Osteoblast (primary cell): Measurements from ENCODE around the gene SLC25A44. TPM values are rescaled to one million over a fixed set of nuclear protein-coding genes. Genes with fewer than 3 reads are reported as not detected.

ENCODE experiments used
- DNase-seq: peaks from one replicate; pipeline ENCODE4 v3.0.0; 2011; ENCODE audit warnings: low spot score, mixed read lengths; ENCODE audit not compliant: insufficient read length; ENCODE audit errors: missing footprints
- H2AFZ ChIP-seq: 2 replicates; pipeline ENCODE4 v1.6.0; 2011; ENCODE audit warnings: mild to moderate bottlenecking, low read length
- H3K27ac ChIP-seq: 2 replicates; pipeline ENCODE4 v1.5.1; 2011; ENCODE audit warnings: mild to moderate bottlenecking, low read depth, low read length, moderate library complexity
- H3K27me3 ChIP-seq: 2 replicates; pipeline ENCODE4 v1.6.0; 2012; ENCODE audit warnings: mild to moderate bottlenecking, control low read depth, inconsistent platforms, low read length, moderate library complexity; ENCODE audit not compliant: insufficient read depth
- H3K36me3 ChIP-seq: 2 replicates; pipeline ENCODE4 v1.5.1; 2011; ENCODE audit warnings: mild to moderate bottlenecking, low read length, control low read depth, moderate library complexity; ENCODE audit not compliant: insufficient read depth
- H3K4me1 ChIP-seq: 2 replicates; pipeline ENCODE4 v1.5.1; 2011; ENCODE audit warnings: mild to moderate bottlenecking, low read length, control low read depth, moderate library complexity; ENCODE audit not compliant: insufficient read depth
- H3K4me2 ChIP-seq: 2 replicates; pipeline ENCODE4 v1.6.0; 2011; ENCODE audit warnings: mild to moderate bottlenecking, low read length; ENCODE audit not compliant: insufficient read depth
- H3K4me3 ChIP-seq: fragments of 200-600 bp; sonication (generic); 3 replicates; pipeline ENCODE4 v1.5.1; 2012; ENCODE audit warnings: mild to moderate bottlenecking, low read length, inconsistent platforms; ENCODE audit not compliant: insufficient read depth
- H3K79me2 ChIP-seq: 2 replicates; pipeline ENCODE4 v1.6.0; 2012; ENCODE audit warnings: mild to moderate bottlenecking, low read length, control low read depth, inconsistent platforms; ENCODE audit not compliant: insufficient read depth
- H3K9me3 ChIP-seq: 2 replicates; pipeline ENCODE4 v1.5.1; 2011; ENCODE audit warnings: low read depth, low read length, control low read depth
- H4K20me1 ChIP-seq: 2 replicates; pipeline ENCODE4 v1.6.0; 2012; ENCODE audit warnings: mild to moderate bottlenecking, low read length, control low read depth; ENCODE audit not compliant: insufficient read depth
- CTCF ChIP-seq: IDR thresholded peaks from 2 replicates; pipeline ENCODE4 v1.5.1; 2011; ENCODE audit warnings: mild to moderate bottlenecking, low read depth, low read length, moderate library complexity; ENCODE audit errors: extremely low read depth
- total RNA-seq: library from RNA; depleted of rRNA; stranded (reverse); fragments of >200 nt; gene quantifications from 2 replicates; pipeline ENCODE4 v1.2.3, GENCODE V29; 2012

The SLC25A44 gene
- total RNA-seq, 1 donor, result 15.2 TPM

- Histone ChIP-seq H4K20me1 (no peaks in the 10 kb centered on the region), H3K4me2 (no peak overlapping the region), H3K4me1 (peaks cover 20% of the 10 kb centered on the region), H2AFZ (no peak overlapping the region), H3K9me3 (no peaks in the 10 kb centered on the region), H3K36me3 (peaks cover 27% of the 10 kb centered on the region), H3K27ac (no peak overlapping the region), H3K79me2 (no peaks in the 10 kb centered on the region), H3K27me3 (no peaks in the 10 kb centered on the region), H3K4me3 (no peak overlapping the region)
- no peak for TF ChIP-seq CTCF
- DNase-seq, result no peak
Observed at GRCh38 chr1:156232201-156232894, 38.4 kb downstream of the SLC25A44 start.

GRCh38 chr1:156233426-156234127 is 39.7 kb downstream of the SLC25A44 start:
- H3K4me2 ChIP-seq, result peak overlapping the region; percentile 50
- no peak for TF ChIP-seq CTCF
- no peaks in the 10 kb centered on the region for H4K20me1 ChIP-seq
- H2AFZ ChIP-seq, result no peak overlapping the region
- H3K36me3 ChIP-seq, result peaks cover 27% of the 10 kb centered on the region
- H3K4me3 ChIP-seq, result peak overlapping the region; percentile 11
- no peaks in the 10 kb centered on the region for H3K27me3 ChIP-seq
- DNase-seq, result peak; percentile 88
- H3K9me3 ChIP-seq, result no peaks in the 10 kb centered on the region
- H3K27ac ChIP-seq, result peak overlapping the region; percentile 93
- H3K79me2 ChIP-seq, result no peaks in the 10 kb centered on the region
- peaks cover 20% of the 10 kb centered on the region for H3K4me1 ChIP-seq

GRCh38 chr1:156236164-156236563 is 42.3 kb downstream of the SLC25A44 start:
- DNase-seq, result no peak
- TF ChIP-seq CTCF, result no peak

GRCh38 chr1:156238248-156238647 is 44.3 kb downstream of the SLC25A44 start:
- DNase-seq, result no peak
- Histone ChIP-seq H3K27ac (no peak overlapping the region), H3K4me2 (no peak overlapping the region), H3K4me3 (no peak overlapping the region), H3K36me3 (peaks cover 16% of the 10 kb centered on the region), H3K27me3 (no peaks in the 10 kb centered on the region), H3K4me1 (peaks cover 35% of the 10 kb centered on the region), H3K79me2 (no peaks in the 10 kb centered on the region), H2AFZ (no peak overlapping the region), H3K9me3 (no peaks in the 10 kb centered on the region), H4K20me1 (no peaks in the 10 kb centered on the region)
- no peak for TF ChIP-seq CTCF

More at GRCh38 chr1:156236164-156236563, 42.3 kb downstream of the SLC25A44 start:
- no peaks in the 10 kb centered on the region for H3K9me3 ChIP-seq
- H3K36me3 ChIP-seq, result peaks cover 19% of the 10 kb centered on the region
- H3K27me3 ChIP-seq, result no peaks in the 10 kb centered on the region
- H3K79me2 ChIP-seq, result no peaks in the 10 kb centered on the region
- H4K20me1 ChIP-seq, result no peaks in the 10 kb centered on the region
- peaks cover 25% of the 10 kb centered on the region for H3K4me1 ChIP-seq
- H2AFZ ChIP-seq, result no peak overlapping the region
- H3K4me2 ChIP-seq, result no peak overlapping the region
- H3K4me3 ChIP-seq, result no peak overlapping the region
- H3K27ac ChIP-seq, result no peak overlapping the region
